22Rv1 (cell line): ENCODE measurements around the gene MIGA1.

Experiments
- H3K27ac ChIP-seq: fragments of 450-650 bp; 2 replicates; pipeline ENCODE4 v1.5.1; 2017
- ZFX ChIP-seq: fragments of 450-650 bp; IDR thresholded peaks from 2 replicates; pipeline ENCODE4 v1.6.1; 2017; ENCODE audit warnings: antibody characterized with exemption, borderline replicate concordance
- TF ChIP-seq, protein P1 (sequence below): fragments of 450-650 bp; IDR thresholded peaks from 2 replicates; pipeline ENCODE4 v1.5.1; 2017; ENCODE audit warnings: mild to moderate bottlenecking

Gene MIGA1

DNA sequence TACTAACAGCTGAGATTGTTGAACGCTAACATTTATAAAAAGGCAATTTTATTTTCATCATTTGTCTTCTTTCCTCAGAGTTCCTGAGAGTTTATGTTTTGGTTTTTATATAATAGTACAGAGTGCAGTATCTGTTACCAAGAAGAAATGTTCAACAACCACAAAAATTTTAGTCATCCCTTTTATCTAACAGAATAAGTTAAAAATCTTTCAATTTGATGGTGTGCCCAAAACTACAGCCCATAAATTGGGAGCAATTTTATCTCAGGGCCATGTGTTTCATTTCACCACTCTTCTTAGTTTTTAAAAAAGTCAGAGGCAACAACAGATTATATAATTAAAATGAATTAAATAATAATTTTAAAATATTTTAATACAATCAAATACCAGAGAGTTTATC lies 146.1 kb downstream of the MIGA1 start:
- TF ChIP-seq, protein P1, sequence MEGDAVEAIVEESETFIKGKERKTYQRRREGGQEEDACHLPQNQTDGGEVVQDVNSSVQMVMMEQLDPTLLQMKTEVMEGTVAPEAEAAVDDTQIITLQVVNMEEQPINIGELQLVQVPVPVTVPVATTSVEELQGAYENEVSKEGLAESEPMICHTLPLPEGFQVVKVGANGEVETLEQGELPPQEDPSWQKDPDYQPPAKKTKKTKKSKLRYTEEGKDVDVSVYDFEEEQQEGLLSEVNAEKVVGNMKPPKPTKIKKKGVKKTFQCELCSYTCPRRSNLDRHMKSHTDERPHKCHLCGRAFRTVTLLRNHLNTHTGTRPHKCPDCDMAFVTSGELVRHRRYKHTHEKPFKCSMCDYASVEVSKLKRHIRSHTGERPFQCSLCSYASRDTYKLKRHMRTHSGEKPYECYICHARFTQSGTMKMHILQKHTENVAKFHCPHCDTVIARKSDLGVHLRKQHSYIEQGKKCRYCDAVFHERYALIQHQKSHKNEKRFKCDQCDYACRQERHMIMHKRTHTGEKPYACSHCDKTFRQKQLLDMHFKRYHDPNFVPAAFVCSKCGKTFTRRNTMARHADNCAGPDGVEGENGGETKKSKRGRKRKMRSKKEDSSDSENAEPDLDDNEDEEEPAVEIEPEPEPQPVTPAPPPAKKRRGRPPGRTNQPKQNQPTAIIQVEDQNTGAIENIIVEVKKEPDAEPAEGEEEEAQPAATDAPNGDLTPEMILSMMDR = no peak
- no peak for TF ChIP-seq ZFX
- H3K27ac ChIP-seq = no peak overlapping the region

DNA sequence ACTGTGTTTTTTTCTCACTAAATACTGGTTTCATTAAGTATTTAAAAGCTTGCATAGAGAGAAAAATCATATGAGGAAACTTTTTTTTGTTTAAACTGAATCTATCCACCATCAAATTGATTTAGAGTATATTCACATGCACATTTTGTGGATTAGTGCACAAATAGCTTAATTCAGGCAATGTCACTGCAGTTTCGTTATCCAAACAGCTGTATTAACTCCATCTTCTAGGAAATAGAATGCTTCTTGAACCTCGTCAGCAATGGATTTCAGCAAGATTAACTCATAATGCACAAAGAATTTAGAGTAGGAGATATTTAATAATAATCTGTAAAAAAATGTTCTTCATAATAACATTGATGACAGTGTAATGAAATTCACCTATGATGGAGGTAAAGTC lies 146.5 kb downstream of the MIGA1 start:
- no peak for TF ChIP-seq ZFX
- H3K27ac ChIP-seq = no peak overlapping the region

DNA sequence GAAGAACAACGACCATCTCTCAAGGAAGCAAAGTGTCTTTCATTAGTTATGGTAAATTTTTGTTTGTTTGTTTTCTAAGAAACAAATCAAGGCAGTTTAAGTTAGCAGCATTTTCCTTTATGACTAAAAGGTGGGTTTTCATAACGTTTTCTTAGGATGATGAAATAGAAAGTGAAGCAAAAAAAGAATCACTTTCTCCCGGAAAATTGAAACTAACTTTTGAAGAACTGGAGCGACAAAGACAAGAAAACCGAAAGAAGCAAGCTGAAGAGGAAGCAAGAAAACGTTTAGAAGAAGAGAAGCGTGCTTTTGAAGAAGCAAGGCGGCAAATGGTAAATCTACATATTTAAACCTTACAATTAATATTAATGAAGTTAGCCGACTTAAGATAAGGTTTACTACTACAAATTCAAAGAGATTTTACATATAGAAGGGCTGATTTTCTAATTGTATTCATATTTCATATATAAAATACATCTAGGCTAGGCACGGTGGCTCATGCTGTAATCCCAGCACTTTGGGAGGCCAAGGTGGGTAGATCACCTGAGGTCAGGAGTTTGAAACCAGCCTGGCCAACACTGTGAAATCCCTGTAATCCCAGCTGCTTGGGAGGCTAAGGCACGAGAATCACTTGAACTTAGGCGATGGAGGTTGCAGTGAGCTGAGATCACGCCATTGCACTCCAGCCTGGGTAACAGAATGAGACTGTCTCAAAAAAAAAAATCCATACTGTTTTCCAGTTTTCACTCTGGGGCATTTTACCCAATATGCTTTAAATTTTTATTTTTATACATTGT lies 147.3 kb downstream of the MIGA1 start:
- H3K27ac ChIP-seq = no peak overlapping the region

DNA sequence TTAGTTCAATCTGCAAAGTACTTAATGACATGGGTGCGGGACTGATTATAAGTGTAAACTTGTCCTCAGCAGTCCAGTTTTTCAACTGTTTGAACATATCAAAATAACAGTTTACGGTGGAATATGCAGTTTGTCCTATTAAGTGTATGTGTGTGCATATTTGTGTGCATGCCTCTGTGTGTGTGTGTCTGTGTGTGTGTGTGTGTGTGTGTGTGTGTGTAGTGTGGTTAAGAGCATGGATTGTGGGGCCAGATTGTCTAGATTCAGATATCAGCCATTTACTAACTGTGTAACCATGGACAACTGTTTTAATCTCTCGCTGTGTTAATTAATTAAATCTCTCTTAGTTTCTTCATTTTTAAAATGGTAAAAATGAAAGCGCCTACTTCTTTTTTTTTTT lies 148.0 kb downstream of the MIGA1 start:
- no peak for TF ChIP-seq ZFX
- TF ChIP-seq, protein P1 = no peak
- H3K27ac ChIP-seq = no peak overlapping the region

More for the DNA sequence above, 147.3 kb downstream of the MIGA1 start:
- TF ChIP-seq, protein P1 = no peak
- no peak for TF ChIP-seq ZFX
